H1 (cell line): Measurements from ENCODE around the gene ZNF414.

Experiments
- EZH2 ChIP-seq: fragments of 200-600 bp; sonication (generic); IDR thresholded peaks from 2 replicates; pipeline ENCODE4 v1.7.1; 2012; ENCODE audit warnings: low read depth, mild to moderate bottlenecking, moderate library complexity, low read length, inconsistent platforms; ENCODE audit not compliant: severe bottlenecking
- HDAC6 ChIP-seq: IDR thresholded peaks from one replicate; pipeline ENCODE4 v1.7.1; 2012; ENCODE audit warnings: low read depth, mild to moderate bottlenecking, inconsistent platforms, low read length, moderate library complexity
- JUN ChIP-seq: IDR thresholded peaks from 2 replicates; pipeline ENCODE4 v1.6.1; 2011; ENCODE audit warnings: low read depth, mild to moderate bottlenecking, improper control_type of control experiment, low read length
- JUND ChIP-seq: IDR thresholded peaks from 2 replicates; pipeline ENCODE4 v1.6.1; 2011; ENCODE audit warnings: mild to moderate bottlenecking, improper control_type of control experiment, low read length
- MAFK ChIP-seq: IDR thresholded peaks from 2 replicates; pipeline ENCODE4 v1.6.1; 2012; ENCODE audit warnings: low read depth, mild to moderate bottlenecking, improper control_type of control experiment, low read length
- POLR2A ChIP-seq, 2 experiments: IDR thresholded peaks; 1 replicate in 1 of 2; 2 replicates in 1 of 2; pipeline ENCODE4 v1.6.1; 2011; ENCODE audit warnings: low read depth in 2 of 2, low read length in 2 of 2, mild to moderate bottlenecking in 2 of 2; ENCODE audit errors: control extremely low read depth in 1 of 2
- POLR2AphosphoS5 ChIP-seq: IDR thresholded peaks from 2 replicates; pipeline ENCODE4 v1.6.1; 2011; ENCODE audit warnings: low read depth, low read length
- RXRA ChIP-seq: IDR thresholded peaks from 2 replicates; pipeline ENCODE4 v1.6.1; 2011; ENCODE audit warnings: low read depth, mild to moderate bottlenecking, low read length, moderate library complexity; ENCODE audit not compliant: insufficient read depth
- SIN3A ChIP-seq, 2 experiments: IDR thresholded peaks in 1 of 2; conservative IDR thresholded peaks in 1 of 2; 2 replicates each; pipeline ENCODE4 v1.6.1; 2011 to 2012; ENCODE audit warnings: low read length in 2 of 2, improper control_type of control experiment in 1 of 2, low read depth in 1 of 2, mild to moderate bottlenecking in 1 of 2
- YY1 ChIP-seq: IDR thresholded peaks from 2 replicates; pipeline ENCODE4 v1.6.1; 2011; ENCODE audit warnings: low read depth, mild to moderate bottlenecking, low read length
- TF ChIP-seq, protein P1 (sequence below), 3 experiments: IDR thresholded peaks; 1 replicate in 2 of 3; 2 replicates in 1 of 3; pipeline versions ENCODE4 v1.5.1 to v1.6.1; 2011; ENCODE audit warnings: low read length in 3 of 3, mild to moderate bottlenecking in 3 of 3, inconsistent platforms in 2 of 3, low read depth in 1 of 3, moderate library complexity in 1 of 3; ENCODE audit not compliant: insufficient read depth in 1 of 3; ENCODE audit errors: control extremely low read depth in 1 of 3
- TF ChIP-seq, protein P2 (sequence below): IDR thresholded peaks from 2 replicates; pipeline ENCODE4 v1.6.1; 2011; ENCODE audit warnings: low read depth, mild to moderate bottlenecking, low read length; ENCODE audit not compliant: insufficient read depth
- TF ChIP-seq, protein P3 (sequence below): IDR thresholded peaks from 2 replicates; pipeline ENCODE4 v1.6.1; 2012; ENCODE audit warnings: inconsistent platforms

DNA sequence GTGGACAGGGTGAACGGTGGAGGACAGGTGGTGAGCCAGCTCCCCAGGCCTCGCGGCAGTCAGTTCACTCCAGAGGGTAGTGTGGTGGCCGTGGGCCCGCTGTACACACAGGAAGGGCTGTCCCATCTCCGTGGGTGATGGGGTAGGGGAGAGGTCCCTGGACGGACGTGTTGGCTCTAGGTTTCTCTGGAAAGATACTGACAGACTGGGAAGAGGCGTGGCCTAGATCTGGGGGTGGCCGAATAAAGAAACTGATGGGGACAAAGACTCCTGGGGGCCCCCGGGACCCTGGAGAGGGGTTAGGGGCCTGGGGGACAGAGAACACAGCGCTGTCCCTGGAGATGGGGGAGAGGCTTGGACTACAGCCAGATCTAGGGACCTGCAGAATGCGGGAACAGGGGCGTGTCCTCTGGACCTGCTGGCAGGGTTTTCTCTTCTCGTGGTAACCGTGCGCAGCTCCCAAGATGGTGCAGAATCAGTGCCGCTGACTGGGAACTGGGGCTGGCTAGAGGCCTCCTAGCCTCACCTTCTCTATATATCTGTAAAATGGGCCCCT, 7.5 kb downstream of the ZNF414 start:
- no peak for TF ChIP-seq POLR2AphosphoS5
- TF ChIP-seq SIN3A (conservative IDR thresholded peaks at IDR 0.05 in 1 of 2, IDR thresholded peaks at IDR 0.05 in 1 of 2; ENCODE audit: low read depth in 1 of 2, low read length in 2 of 2), result no peak
- TF ChIP-seq, protein P1, sequence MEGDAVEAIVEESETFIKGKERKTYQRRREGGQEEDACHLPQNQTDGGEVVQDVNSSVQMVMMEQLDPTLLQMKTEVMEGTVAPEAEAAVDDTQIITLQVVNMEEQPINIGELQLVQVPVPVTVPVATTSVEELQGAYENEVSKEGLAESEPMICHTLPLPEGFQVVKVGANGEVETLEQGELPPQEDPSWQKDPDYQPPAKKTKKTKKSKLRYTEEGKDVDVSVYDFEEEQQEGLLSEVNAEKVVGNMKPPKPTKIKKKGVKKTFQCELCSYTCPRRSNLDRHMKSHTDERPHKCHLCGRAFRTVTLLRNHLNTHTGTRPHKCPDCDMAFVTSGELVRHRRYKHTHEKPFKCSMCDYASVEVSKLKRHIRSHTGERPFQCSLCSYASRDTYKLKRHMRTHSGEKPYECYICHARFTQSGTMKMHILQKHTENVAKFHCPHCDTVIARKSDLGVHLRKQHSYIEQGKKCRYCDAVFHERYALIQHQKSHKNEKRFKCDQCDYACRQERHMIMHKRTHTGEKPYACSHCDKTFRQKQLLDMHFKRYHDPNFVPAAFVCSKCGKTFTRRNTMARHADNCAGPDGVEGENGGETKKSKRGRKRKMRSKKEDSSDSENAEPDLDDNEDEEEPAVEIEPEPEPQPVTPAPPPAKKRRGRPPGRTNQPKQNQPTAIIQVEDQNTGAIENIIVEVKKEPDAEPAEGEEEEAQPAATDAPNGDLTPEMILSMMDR (IDR thresholded peaks at IDR 0.05; ENCODE audit: control extremely low read depth in 1 of 3, insufficient read depth in 1 of 3, low read depth in 1 of 3, low read length in 3 of 3), result no peak
- TF ChIP-seq JUND, result no peak
- TF ChIP-seq HDAC6, result no peak
- TF ChIP-seq RXRA, result no peak
- 0 out of 3 replicates have a peak, but pooled peaks of 1 of the 2 experiments have one; percentile 11 for TF ChIP-seq POLR2A (IDR thresholded peaks at IDR 0.05; ENCODE audit: control extremely low read depth in 1 of 2, low read depth in 2 of 2, low read length in 2 of 2)
- TF ChIP-seq, protein P2, sequence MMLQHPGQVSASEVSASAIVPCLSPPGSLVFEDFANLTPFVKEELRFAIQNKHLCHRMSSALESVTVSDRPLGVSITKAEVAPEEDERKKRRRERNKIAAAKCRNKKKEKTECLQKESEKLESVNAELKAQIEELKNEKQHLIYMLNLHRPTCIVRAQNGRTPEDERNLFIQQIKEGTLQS, result no peak
- TF ChIP-seq, protein P3, sequence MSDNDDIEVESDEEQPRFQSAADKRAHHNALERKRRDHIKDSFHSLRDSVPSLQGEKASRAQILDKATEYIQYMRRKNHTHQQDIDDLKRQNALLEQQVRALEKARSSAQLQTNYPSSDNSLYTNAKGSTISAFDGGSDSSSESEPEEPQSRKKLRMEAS, result no peak
- TF ChIP-seq MAFK, result no peak
- no peak for TF ChIP-seq JUN
- TF ChIP-seq YY1, result no peak
- no peak for TF ChIP-seq EZH2
